Measurements from ENCODE around the gene DCLK1. TPM values are rescaled to one million over a fixed set of nuclear protein-coding genes. Genes with fewer than 3 reads are reported as not detected.

The DCLK1 gene
- total RNA-seq, 1 donor from 2014 or later: not detected

DNA sequence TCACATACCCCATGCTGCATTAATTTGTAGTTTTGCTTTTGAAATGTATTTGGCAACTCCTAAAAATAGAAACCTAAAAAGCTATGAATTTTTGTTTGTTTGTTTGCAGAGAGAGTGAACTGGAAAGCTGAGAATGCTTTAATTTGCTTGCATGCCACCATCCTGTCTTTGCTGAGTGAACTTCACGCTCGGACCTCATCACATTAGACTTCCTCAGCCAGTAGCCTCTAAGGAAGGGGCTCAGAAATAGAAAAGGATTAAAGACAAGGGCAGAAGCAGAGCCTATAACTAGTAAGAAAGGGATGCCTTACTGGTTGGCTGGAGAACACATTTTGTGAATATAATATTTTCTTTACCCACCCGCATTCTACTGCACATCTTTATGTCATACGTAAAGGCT, 275.1 kb downstream of the DCLK1 start:
- intact Hi-C loops (cut with micrococcal nuclease): no loop called here
- no peak overlapping the region for H3K27ac Mint-ChIP-seq
- no peaks in the 10 kb centered on the region for H3K4me1 Mint-ChIP-seq
- DNase-seq: no peak
- H3K4me3 Mint-ChIP-seq: no peak overlapping the region
- H3K9me3 Mint-ChIP-seq: no peaks in the 10 kb centered on the region
- no peaks in the 10 kb centered on the region for H3K36me3 Mint-ChIP-seq (ENCODE audit: low read depth)
- H3K27me3 Mint-ChIP-seq: peaks cover 9% of the 10 kb centered on the region

DNA sequence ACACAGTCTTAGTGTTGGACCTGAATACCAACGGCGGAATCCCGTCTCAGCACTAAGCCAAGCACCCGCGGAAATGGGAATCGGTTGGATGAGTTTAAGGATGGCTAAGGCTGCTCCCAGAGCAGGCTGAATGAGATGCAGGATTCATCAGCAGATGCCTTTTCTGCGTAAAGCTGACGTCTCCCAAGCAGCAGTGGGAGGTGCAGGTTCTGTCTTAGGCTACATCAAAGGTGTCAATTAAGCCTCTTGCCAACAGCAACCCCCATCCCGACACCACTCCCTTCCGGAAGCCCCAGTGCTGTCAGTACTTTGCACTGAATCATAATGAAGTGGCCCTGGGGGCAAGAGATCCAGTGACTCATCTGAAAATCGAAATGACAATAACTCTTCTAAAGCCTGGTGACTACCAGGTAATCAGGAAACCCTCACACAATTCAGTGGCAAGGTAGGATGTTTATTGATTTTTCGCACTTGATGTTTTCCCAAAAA, 275.6 kb downstream of the DCLK1 start:
- Mint-ChIP-seq H3K36me3 (ENCODE audit: low read depth) (no peaks in the 10 kb centered on the region), H3K4me1 (no peaks in the 10 kb centered on the region), H3K27ac (no peak overlapping the region), H3K4me3 (no peak overlapping the region), H3K9me3 (no peaks in the 10 kb centered on the region), H3K27me3 (peaks cover 9% of the 10 kb centered on the region)
- intact Hi-C loops (cut with micrococcal nuclease): no loop called here
- DNase-seq: no peak

DNA sequence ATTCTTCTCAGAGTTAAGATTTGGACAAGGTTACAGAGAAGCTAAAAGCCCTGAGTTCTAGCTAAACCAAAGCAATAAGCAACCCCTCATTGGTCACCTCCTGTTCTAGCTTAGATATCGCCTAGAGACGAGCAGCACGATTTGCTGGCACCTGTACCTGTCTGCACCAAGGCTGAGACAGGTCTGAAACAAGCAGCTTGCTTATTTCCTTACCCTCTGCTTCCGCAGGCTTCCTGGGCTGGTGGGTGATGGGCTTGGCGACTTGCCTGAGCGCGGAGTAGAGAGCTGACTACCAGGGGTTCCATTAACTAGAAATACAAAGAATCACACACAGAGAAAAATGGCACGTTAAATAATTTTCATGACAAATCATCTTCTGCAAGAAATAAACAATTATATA, 276.9 kb downstream of the DCLK1 start:
- Mint-ChIP-seq H3K4me3 (no peak overlapping the region), H3K36me3 (ENCODE audit: low read depth) (no peaks in the 10 kb centered on the region), H3K27me3 (peaks cover 9% of the 10 kb centered on the region), H3K27ac (no peak overlapping the region), H3K9me3 (no peaks in the 10 kb centered on the region), H3K4me1 (no peaks in the 10 kb centered on the region)
- DNase-seq: no peak
- intact Hi-C loops (cut with micrococcal nuclease): no loop called here

GRCh38 chr13:35851881-35852280, 279.3 kb downstream of the DCLK1 start:
- Mint-ChIP-seq H3K9me3 (no peaks in the 10 kb centered on the region), H3K27me3 (peaks cover 9% of the 10 kb centered on the region), H3K4me3 (no peak overlapping the region), H3K27ac (no peak overlapping the region), H3K4me1 (no peaks in the 10 kb centered on the region), H3K36me3 (ENCODE audit: low read depth) (no peaks in the 10 kb centered on the region)
- intact Hi-C loops (cut with micrococcal nuclease): no loop called here
- no peak for DNase-seq

DNA sequence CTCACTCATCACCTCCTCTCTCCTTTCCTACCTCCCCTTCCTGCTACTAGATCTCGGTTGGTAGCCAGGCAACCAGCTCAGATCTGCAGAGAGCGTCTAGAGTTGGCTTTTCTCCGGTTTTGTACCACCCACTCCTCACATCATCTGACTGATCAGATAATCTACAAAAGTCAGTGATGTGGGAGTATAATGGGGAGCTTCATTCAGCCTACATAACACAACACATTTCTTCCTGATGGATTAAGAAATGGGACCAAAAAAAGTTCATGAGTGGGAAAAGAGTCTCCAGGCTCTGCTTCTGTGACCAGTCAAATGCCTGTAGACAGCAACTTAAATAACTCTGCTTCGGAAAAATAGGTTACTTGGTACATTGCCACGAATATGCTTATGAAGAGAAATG, 279.8 kb downstream of the DCLK1 start:
- H3K4me3 Mint-ChIP-seq: no peak overlapping the region
- no peaks in the 10 kb centered on the region for H3K36me3 Mint-ChIP-seq (ENCODE audit: low read depth)
- intact Hi-C loops (cut with micrococcal nuclease): no loop called here
- peaks cover 9% of the 10 kb centered on the region for H3K27me3 Mint-ChIP-seq
- H3K4me1 Mint-ChIP-seq: no peaks in the 10 kb centered on the region
- H3K9me3 Mint-ChIP-seq: no peaks in the 10 kb centered on the region
- no peak for DNase-seq
- H3K27ac Mint-ChIP-seq: no peak overlapping the region

- Mint-ChIP-seq H3K36me3 (ENCODE audit: low read depth) (no peaks in the 10 kb centered on the region), H3K9me3 (no peaks in the 10 kb centered on the region), H3K4me3 (no peak overlapping the region), H3K27ac (no peak overlapping the region), H3K4me1 (no peaks in the 10 kb centered on the region), H3K27me3 (peaks cover 3% of the 10 kb centered on the region)
- intact Hi-C loops (cut with micrococcal nuclease): no loop called here
- no peak for DNase-seq
Measured at GRCh38 chr13:35850569-35850968, 280.6 kb downstream of the DCLK1 start.

DNA sequence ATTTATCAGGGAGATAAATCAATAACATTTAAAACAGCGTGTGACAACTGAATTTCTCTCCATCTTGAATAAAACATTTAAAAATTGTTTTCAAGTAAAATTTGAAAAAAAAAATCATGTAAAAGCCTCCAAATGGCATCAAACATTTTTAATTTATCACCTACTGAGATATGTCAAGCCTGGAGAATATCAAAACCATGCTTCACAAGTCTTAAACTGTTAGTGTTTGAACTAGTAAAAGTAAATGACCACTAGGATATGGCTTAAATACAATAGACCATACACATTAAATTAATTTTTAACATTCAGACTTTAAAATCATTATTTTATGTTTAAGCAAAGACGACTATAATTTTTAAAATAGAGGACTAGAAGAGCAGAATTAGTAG, 281.9 kb downstream of the DCLK1 start:
- intact Hi-C loops (cut with micrococcal nuclease): no loop called here
- no peaks in the 10 kb centered on the region for H3K9me3 Mint-ChIP-seq

GRCh38 chr13:35848336-35849255, 282.6 kb downstream of the DCLK1 start:
- Mint-ChIP-seq H3K4me1 (no peaks in the 10 kb centered on the region), H3K27me3 (no peaks in the 10 kb centered on the region), H3K4me3 (no peak overlapping the region), H3K27ac (no peak overlapping the region), H3K36me3 (ENCODE audit: low read depth) (no peaks in the 10 kb centered on the region), H3K9me3 (no peaks in the 10 kb centered on the region)
- intact Hi-C loops (cut with micrococcal nuclease): no loop called here
- DNase-seq: no peak

More for the DNA sequence above, 281.9 kb downstream of the DCLK1 start:
- DNase-seq: no peak
- Mint-ChIP-seq H3K27me3 (no peaks in the 10 kb centered on the region), H3K4me3 (no peak overlapping the region), H3K27ac (no peak overlapping the region), H3K4me1 (no peaks in the 10 kb centered on the region), H3K36me3 (ENCODE audit: low read depth) (no peaks in the 10 kb centered on the region)

GRCh38 chr13:35843272-35843671, 287.9 kb downstream of the DCLK1 start:
- H3K36me3 Mint-ChIP-seq (ENCODE audit: low read depth): no peaks in the 10 kb centered on the region
- intact Hi-C loops (cut with micrococcal nuclease): no loop called here
- no peak overlapping the region for H3K27ac Mint-ChIP-seq
- no peaks in the 10 kb centered on the region for H3K4me1 Mint-ChIP-seq
- no peak for DNase-seq
- H3K9me3 Mint-ChIP-seq: no peaks in the 10 kb centered on the region
- H3K27me3 Mint-ChIP-seq: no peaks in the 10 kb centered on the region
- no peak overlapping the region for H3K4me3 Mint-ChIP-seq

- Mint-ChIP-seq H3K4me3 (no peak overlapping the region), H3K9me3 (peaks cover under 1% of the 10 kb centered on the region), H3K36me3 (ENCODE audit: low read depth) (no peaks in the 10 kb centered on the region), H3K27me3 (no peaks in the 10 kb centered on the region), H3K27ac (no peak overlapping the region), H3K4me1 (no peaks in the 10 kb centered on the region)
- intact Hi-C loops (cut with micrococcal nuclease): no loop called here
- no peak for DNase-seq
Measured at GRCh38 chr13:35841060-35841521, 290.1 kb downstream of the DCLK1 start.

DNA sequence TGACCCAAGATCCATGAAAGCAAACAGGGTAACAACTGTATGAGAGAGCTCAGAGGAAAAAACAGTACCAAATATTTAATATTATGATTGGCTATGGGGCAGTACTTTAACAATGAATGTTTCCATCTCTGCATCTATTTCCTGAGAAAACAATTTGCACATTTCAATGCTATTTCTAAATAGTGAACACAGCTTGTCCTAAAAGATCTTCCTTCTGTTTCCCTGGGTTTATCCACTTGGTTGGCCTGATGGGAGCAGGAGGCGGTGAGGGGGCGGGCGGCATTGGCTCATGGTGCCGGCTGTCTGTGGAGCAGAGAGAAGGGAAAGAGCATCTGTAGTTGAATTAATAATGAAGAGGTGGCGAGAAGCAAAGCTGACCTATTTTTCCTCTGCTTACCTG, 291.4 kb downstream of the DCLK1 start:
- Mint-ChIP-seq H3K9me3 (peaks cover 5% of the 10 kb centered on the region), H3K27ac (no peak overlapping the region), H3K4me3 (no peak overlapping the region), H3K4me1 (no peaks in the 10 kb centered on the region), H3K27me3 (no peaks in the 10 kb centered on the region), H3K36me3 (ENCODE audit: low read depth) (no peaks in the 10 kb centered on the region)
- DNase-seq: no peak
- intact Hi-C loops (cut with micrococcal nuclease): no loop called here

- no peaks in the 10 kb centered on the region for H3K27me3 Mint-ChIP-seq
- no peak overlapping the region for H3K27ac Mint-ChIP-seq
- H3K9me3 Mint-ChIP-seq: peaks cover 5% of the 10 kb centered on the region
- no peaks in the 10 kb centered on the region for H3K36me3 Mint-ChIP-seq (ENCODE audit: low read depth)
- H3K4me1 Mint-ChIP-seq: no peaks in the 10 kb centered on the region
- H3K4me3 Mint-ChIP-seq: no peak overlapping the region
- DNase-seq: no peak
- intact Hi-C loops (cut with micrococcal nuclease): no loop called here
Measured at GRCh38 chr13:35838356-35838755, 292.8 kb downstream of the DCLK1 start.

- no peak for DNase-seq
- no peak overlapping the region for H3K27ac Mint-ChIP-seq
- no peaks in the 10 kb centered on the region for H3K36me3 Mint-ChIP-seq (ENCODE audit: low read depth)
- intact Hi-C loops (cut with micrococcal nuclease): no loop called here
- no peaks in the 10 kb centered on the region for H3K4me1 Mint-ChIP-seq
- H3K4me3 Mint-ChIP-seq: no peak overlapping the region
- H3K9me3 Mint-ChIP-seq: peaks cover 5% of the 10 kb centered on the region
- H3K27me3 Mint-ChIP-seq: no peaks in the 10 kb centered on the region
Measured at GRCh38 chr13:35836446-35836845, 294.7 kb downstream of the DCLK1 start.

GRCh38 chr13:35835989-35836388, 295.2 kb downstream of the DCLK1 start:
- intact Hi-C loops (cut with micrococcal nuclease): no loop called here
- Mint-ChIP-seq H3K27ac (no peak overlapping the region), H3K9me3 (peaks cover 5% of the 10 kb centered on the region), H3K4me3 (no peak overlapping the region), H3K4me1 (no peaks in the 10 kb centered on the region), H3K27me3 (no peaks in the 10 kb centered on the region), H3K36me3 (ENCODE audit: low read depth) (no peaks in the 10 kb centered on the region)
- DNase-seq: no peak

All from activated CD4-positive, alpha-beta T cell treated with anti-CD3 and anti-CD28 coated beads, Interleukin-2, amount 10 ng/mL, durations not matched to agents 24 days and 14 days (primary cell).